GM12874 (cell line): Measurements from ENCODE around the gene GIMAP1.

Experiments used
- CTCF ChIP-seq: IDR thresholded peaks from 2 replicates; pipeline ENCODE4 v1.5.1; 2011; ENCODE audit warnings: low read depth, mild to moderate bottlenecking, control low read depth, low read length, moderate library complexity; ENCODE audit not compliant: insufficient read depth

GIMAP1 gene

GRCh38 chr7:150731916-150732315 lies 15.5 kb downstream of the GIMAP1 start:
- no peak for TF ChIP-seq CTCF

GRCh38 chr7:150732786-150733481 lies 16.5 kb downstream of the GIMAP1 start:
- no peak for TF ChIP-seq CTCF

GRCh38 chr7:150733482-150734095 lies 17.2 kb downstream of the GIMAP1 start:
- TF ChIP-seq CTCF = no peak

GRCh38 chr7:150734254-150734653 lies 17.8 kb downstream of the GIMAP1 start:
- TF ChIP-seq CTCF = no peak

GRCh38 chr7:150735596-150736358 lies 19.4 kb downstream of the GIMAP1 start:
- no peak for TF ChIP-seq CTCF

GRCh38 chr7:150736864-150737263 lies 20.5 kb downstream of the GIMAP1 start:
- no peak for TF ChIP-seq CTCF

- no peak for TF ChIP-seq CTCF
Observed at GRCh38 chr7:150737265-150738055, 21.0 kb downstream of the GIMAP1 start, which contains the start of gene GIMAP5. Gene GIMAP5, plus strand, starts transcription at chr7:150737418. Its CDS starts 3,467 bp downstream, at chr7:150740885.
